ENCODE measurements around the gene TMPRSS9. TPM values are rescaled to one million over a fixed set of nuclear protein-coding genes. Genes with fewer than 3 reads are reported as not detected.
A peak's percentile ranks its signal among the peaks of the same experiment; 100 is the strongest.
"Not testable (repeated sequence)": the region's sequence is repeated elsewhere in the genome, so short reads cannot be mapped to it uniquely, and the experiment has no call there.

Gene TMPRSS9
- total RNA-seq, 4 donors from 2014 or later = 0.54 to 2.5 (median 0.85) TPM; not detected in 1

DNA sequence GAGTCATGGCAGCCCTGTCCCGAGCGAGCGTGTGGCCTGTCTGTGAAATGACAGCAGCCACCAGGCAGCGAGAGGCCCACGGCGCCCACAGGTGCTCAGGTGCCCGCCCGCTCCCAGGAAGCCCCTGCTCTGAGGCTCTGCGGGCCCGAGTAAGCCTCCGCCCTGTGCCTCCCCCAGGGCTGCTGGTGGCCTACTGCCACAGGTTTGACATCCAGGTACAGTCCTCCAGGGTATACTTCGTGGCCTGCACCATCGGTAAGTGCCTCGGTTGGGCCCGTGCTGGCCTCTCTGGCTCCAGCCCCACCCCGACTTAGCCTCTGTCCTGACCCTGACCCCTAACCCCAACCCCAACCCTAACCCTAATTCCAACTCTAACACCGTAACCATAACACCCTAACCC is 15.0 kb upstream of the TMPRSS9 start:
- H3K4me1 ChIP-seq = peaks cover 0 to 13% (median 0%) of the 10 kb centered on the region in 4 donors
- no peak overlapping the region for H3K4me3 ChIP-seq
- no peaks in the 10 kb centered on the region for H3K9me3 ChIP-seq
- no peaks in the 10 kb centered on the region for H3K27me3 ChIP-seq
- peaks cover 0 to 45% (median 0%) of the 10 kb centered on the region in 3 donors for H3K36me3 ChIP-seq
- TF ChIP-seq POLR2A (IDR thresholded peaks at IDR 0.05) = no peak
- TF ChIP-seq, protein P1, sequence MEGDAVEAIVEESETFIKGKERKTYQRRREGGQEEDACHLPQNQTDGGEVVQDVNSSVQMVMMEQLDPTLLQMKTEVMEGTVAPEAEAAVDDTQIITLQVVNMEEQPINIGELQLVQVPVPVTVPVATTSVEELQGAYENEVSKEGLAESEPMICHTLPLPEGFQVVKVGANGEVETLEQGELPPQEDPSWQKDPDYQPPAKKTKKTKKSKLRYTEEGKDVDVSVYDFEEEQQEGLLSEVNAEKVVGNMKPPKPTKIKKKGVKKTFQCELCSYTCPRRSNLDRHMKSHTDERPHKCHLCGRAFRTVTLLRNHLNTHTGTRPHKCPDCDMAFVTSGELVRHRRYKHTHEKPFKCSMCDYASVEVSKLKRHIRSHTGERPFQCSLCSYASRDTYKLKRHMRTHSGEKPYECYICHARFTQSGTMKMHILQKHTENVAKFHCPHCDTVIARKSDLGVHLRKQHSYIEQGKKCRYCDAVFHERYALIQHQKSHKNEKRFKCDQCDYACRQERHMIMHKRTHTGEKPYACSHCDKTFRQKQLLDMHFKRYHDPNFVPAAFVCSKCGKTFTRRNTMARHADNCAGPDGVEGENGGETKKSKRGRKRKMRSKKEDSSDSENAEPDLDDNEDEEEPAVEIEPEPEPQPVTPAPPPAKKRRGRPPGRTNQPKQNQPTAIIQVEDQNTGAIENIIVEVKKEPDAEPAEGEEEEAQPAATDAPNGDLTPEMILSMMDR (IDR thresholded peaks at IDR 0.05) = no peak
- H3K27ac ChIP-seq = no peak overlapping the region
- DNase-seq = no peak

DNA sequence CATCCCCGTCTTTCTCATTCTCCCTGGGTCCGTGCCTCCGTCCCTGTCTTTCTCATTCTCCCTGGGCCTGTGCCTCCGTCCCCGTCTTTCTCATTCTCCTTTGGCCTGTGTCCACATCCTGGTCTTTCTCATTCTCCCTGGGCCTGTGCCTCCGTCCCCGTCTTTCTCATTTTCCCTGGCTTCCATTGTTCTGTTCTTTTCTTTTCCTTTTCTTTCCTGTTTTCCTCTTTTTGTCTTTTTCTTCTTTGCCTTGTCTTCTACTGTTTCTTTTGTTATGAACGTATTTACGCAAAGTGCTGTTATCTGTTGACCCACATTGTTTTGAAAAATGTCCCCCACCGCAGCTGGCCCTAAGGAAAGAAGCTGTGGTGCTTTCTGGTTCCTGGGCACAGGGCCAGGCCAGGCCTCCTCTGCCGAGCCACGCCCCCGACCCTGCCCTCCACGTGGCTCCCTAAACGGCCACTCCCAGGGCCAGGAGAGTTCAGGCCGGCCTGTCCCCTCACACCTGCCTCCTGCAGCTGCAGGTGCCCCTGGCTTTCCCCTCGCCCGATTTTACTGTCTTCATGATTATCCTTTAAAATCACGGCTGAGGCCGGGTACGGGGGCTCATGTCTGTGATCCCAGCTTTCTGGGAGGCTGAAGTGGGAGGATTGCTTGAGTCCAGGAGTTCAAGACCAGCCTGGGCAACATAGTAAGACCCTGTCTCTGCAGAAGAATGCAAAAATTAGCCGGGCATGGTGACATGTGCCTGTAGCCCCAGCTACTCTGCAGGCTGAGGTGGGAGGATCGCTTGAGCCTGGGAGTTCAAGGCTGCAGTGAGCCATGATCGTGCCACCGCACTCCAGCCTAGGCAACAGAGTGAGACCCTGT is 14.0 kb upstream of the TMPRSS9 start:
- H3K9me3 ChIP-seq = no peaks in the 10 kb centered on the region
- H3K4me3 ChIP-seq = no peak overlapping the region
- H3K4me1 ChIP-seq = peaks cover 0 to 13% (median 0%) of the 10 kb centered on the region in 4 donors
- peak in 2 of 3 donors; percentile 78 to 85 for DNase-seq
- H3K36me3 ChIP-seq = peaks cover 0 to 45% (median 0%) of the 10 kb centered on the region in 3 donors
- TF ChIP-seq, protein P1 (IDR thresholded peaks at IDR 0.05) = no peak
- no peak for TF ChIP-seq POLR2A (IDR thresholded peaks at IDR 0.05)
- H3K27me3 ChIP-seq = no peaks in the 10 kb centered on the region
- H3K27ac ChIP-seq = no peak overlapping the region

DNA sequence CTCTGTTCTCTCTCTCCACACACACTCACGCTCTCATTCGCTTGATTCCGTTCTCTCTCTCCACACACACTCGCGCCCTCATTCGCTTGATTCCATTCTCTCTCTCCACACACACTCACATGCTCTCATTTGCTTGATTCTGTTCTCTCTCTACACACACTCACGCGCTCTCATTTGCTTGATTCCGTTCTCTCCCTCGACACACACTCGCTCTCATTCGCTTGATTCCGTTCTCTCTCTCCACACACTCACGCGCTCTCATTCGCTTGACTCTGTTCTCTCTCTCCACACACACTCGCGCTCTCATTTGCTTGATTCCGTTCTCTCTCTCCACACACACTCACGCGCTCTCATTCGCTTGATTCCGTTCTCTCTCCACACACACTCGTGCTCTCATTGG is 10.2 kb upstream of the TMPRSS9 start:
- H3K27ac ChIP-seq = not testable (repeated sequence)

DNA sequence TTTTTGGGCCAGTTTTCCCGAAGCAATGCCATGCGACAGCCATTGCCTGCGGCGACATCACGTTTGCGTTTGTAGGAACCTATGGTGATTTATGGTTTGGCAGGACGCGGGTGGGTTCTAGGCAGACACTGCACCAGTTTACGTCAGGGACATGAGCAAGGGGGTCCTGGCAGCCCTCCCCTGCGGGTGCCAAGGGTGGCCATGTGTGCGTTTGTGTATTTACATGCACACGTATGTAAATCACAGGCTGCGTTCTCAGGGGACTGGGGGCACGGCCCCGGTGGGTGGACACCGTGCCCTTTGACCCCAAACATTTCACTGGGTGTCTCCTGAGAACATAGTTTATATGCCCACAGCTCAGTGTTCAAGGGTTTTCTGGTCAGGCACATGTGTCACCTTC is 9.4 kb upstream of the TMPRSS9 start:
- H3K9me3 ChIP-seq = no peaks in the 10 kb centered on the region
- no peak overlapping the region for H3K27ac ChIP-seq
- no peaks in the 10 kb centered on the region for H3K27me3 ChIP-seq
- no peak for DNase-seq
- no peak for TF ChIP-seq POLR2A (IDR thresholded peaks at IDR 0.05)
- TF ChIP-seq, protein P1 (IDR thresholded peaks at IDR 0.05) = no peak
- peaks cover 0 to 52% (median 0%) of the 10 kb centered on the region in 3 donors for H3K36me3 ChIP-seq
- no peak overlapping the region for H3K4me3 ChIP-seq
- peaks cover 0 to 6% (median 0%) of the 10 kb centered on the region in 4 donors for H3K4me1 ChIP-seq

More for the DNA sequence above, 10.2 kb upstream of the TMPRSS9 start:
- H3K9me3 ChIP-seq, DNase-seq, H3K4me3 ChIP-seq, H3K27me3 ChIP-seq: not testable (repeated sequence)
- Histone ChIP-seq H3K4me1 (peaks cover 0 to 13% (median 0%) of the 10 kb centered on the region in 4 donors), H3K36me3 (peaks cover 0 to 55% (median 0%) of the 10 kb centered on the region in 3 donors)

DNA sequence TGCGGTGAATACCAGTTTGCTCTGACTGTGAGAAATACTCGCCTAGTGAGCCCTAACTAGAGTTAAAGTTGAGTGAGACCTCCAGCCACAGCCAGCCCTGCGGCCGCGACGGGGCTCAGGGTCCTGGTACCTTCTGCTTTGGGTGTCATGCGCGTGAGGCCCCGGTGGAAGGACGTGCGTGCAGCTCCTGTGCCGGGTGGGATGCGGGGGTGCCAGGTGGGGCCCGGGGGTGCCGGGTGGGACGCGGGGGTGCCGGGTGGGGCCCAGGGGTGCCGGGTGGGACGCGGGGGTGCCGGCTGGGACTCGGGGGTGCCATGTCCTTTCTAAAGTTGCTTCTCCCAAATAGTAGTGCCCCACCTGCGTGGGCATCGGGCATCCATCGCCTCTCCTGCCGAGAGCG is 8.5 kb upstream of the TMPRSS9 start:
- Histone ChIP-seq H3K27me3 (no peaks in the 10 kb centered on the region), H3K4me1 (no peaks in the 10 kb centered on the region), H3K36me3 (peaks cover 0 to 52% (median 0%) of the 10 kb centered on the region in 3 donors), H3K9me3 (no peaks in the 10 kb centered on the region), H3K27ac (no peak overlapping the region), H3K4me3 (no peak overlapping the region)
- TF ChIP-seq, protein P1 (IDR thresholded peaks at IDR 0.05) = no peak
- TF ChIP-seq POLR2A (IDR thresholded peaks at IDR 0.05) = no peak
- DNase-seq = no peak

DNA sequence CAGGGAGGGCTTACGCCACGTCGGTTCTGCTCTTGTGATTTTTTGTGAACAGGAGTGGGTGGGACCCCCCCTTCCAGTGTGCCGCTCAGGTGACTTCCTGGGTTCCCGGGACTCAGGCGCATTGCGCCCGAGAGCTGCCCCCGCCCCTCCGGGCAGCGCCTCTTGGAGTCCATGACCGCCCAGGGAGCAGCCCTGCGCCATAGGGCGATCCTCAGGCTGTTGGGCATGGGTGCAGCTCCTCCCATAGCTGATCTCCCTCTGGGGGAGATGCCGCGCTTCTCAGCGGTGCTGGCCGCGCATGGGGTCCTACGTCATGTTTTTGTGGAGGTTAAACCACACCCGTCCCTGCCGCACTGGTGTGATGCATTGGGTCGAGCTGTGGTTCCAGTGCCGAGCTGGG is 7.9 kb upstream of the TMPRSS9 start:
- Histone ChIP-seq H3K27me3 (no peaks in the 10 kb centered on the region), H3K4me3 (no peak overlapping the region), H3K9me3 (no peaks in the 10 kb centered on the region), H3K36me3 (peaks cover 0 to 52% (median 0%) of the 10 kb centered on the region in 3 donors), H3K4me1 (no peaks in the 10 kb centered on the region), H3K27ac (no peak overlapping the region)
- TF ChIP-seq, protein P1 (IDR thresholded peaks at IDR 0.05) = no peak
- no peak for TF ChIP-seq POLR2A (IDR thresholded peaks at IDR 0.05)
- DNase-seq = no peak

All from Peyer's patch (tissue), 4 donors.